WTC11 (cell line): ENCODE measurements around the gene RALBP1. TPM values are rescaled to one million over a fixed set of nuclear protein-coding genes. Genes with fewer than 3 reads are reported as not detected.

ENCODE experiments used
- ATAC-seq: fragments of 200-7000 bp; cut with Tn5 transposase; 2 replicates; pipeline ENCODE4 v1.10.0; 2021; ENCODE audit warnings: mild to moderate bottlenecking, moderate library complexity
- CTCF ChIA-PET: fragments of 300-600 bp; sonication (Branson Sonifier 250); formaldehyde crosslinking; loops from one replicate; lab custom pipeline; 2021; ENCODE audit warnings: antibody characterized with exemption; lab: Charles Lee
- POLR2A ChIA-PET: fragments of 350-600 bp; sonication (Branson Sonifier 250); formaldehyde crosslinking; loops from one replicate; lab custom pipeline; 2021; ENCODE audit warnings: antibody characterized with exemption; lab: Charles Lee
- DNase-seq: peaks from one replicate; pipeline ENCODE4 v3.0.0; 2021; ENCODE audit warnings: low spot score
- H3K27ac Mint-ChIP-seq: 2 replicates; pipeline ENCODE4 v1.8.0; 2021; ENCODE audit warnings: mixed read lengths
- H3K27me3 Mint-ChIP-seq: 2 replicates; pipeline ENCODE4 v1.8.0; 2021; ENCODE audit warnings: low read depth, mild to moderate bottlenecking, moderate library complexity, mixed read lengths
- H3K36me3 Mint-ChIP-seq: 2 replicates; pipeline ENCODE4 v1.8.0; 2021; ENCODE audit warnings: mixed read lengths
- H3K4me1 Mint-ChIP-seq: 2 replicates; pipeline ENCODE4 v1.8.0; 2022; ENCODE audit warnings: mixed read lengths
- H3K4me3 Mint-ChIP-seq: 2 replicates; pipeline ENCODE4 v1.8.0; 2021; ENCODE audit warnings: mild to moderate bottlenecking, moderate library complexity, mixed read lengths
- H3K9me3 Mint-ChIP-seq: 2 replicates; pipeline ENCODE4 v1.8.0; 2021; ENCODE audit warnings: mixed read lengths
- AFF4 ChIP-seq: sonication (generic); formaldehyde crosslinking; IDR thresholded peaks from 2 replicates; pipeline ENCODE4 v1.8.1; 2023; ENCODE audit warnings: mild to moderate bottlenecking, missing genetic modification reagents, borderline replicate concordance
- ARID4B ChIP-seq: sonication (generic); formaldehyde crosslinking; IDR thresholded peaks from 2 replicates; pipeline ENCODE4 v1.8.0; 2023; ENCODE audit warnings: missing genetic modification reagents, mild to moderate bottlenecking, borderline replicate concordance
- ATF6 ChIP-seq: sonication (generic); formaldehyde crosslinking; IDR thresholded peaks from 2 replicates; pipeline ENCODE4 v1.8.1; 2023; ENCODE audit warnings: mild to moderate bottlenecking, missing genetic modification reagents
- CREB1 ChIP-seq: sonication (generic); formaldehyde crosslinking; IDR thresholded peaks from 2 replicates; pipeline ENCODE4 v1.8.0; 2023; ENCODE audit warnings: mild to moderate bottlenecking, missing genetic modification reagents
- E2F5 ChIP-seq: sonication (generic); formaldehyde crosslinking; IDR thresholded peaks from 2 replicates; pipeline ENCODE4 v1.8.1; 2022; ENCODE audit warnings: mild to moderate bottlenecking, moderate library complexity, missing genetic modification reagents
- FOXJ3 ChIP-seq: sonication (generic); formaldehyde crosslinking; IDR thresholded peaks from 2 replicates; pipeline ENCODE4 v1.9.0; 2021; ENCODE audit warnings: missing genetic modification reagents, mild to moderate bottlenecking, borderline replicate concordance
- GTF2I ChIP-seq: fragments of 250-450 bp; sonication (Bioruptor Pico); conservative IDR thresholded peaks from 2 replicates; pipeline ENCODE4 v1.4.0; 2021; ENCODE audit warnings: mild to moderate bottlenecking
- HMGXB4 ChIP-seq: sonication (generic); formaldehyde crosslinking; IDR thresholded peaks from 2 replicates; pipeline ENCODE4 v1.8.1; 2023; ENCODE audit warnings: mild to moderate bottlenecking, moderate library complexity, missing genetic modification reagents
- KAT7 ChIP-seq: sonication (generic); formaldehyde crosslinking; IDR thresholded peaks from 2 replicates; pipeline ENCODE4 v1.8.1; 2023; ENCODE audit warnings: missing genetic modification reagents, mild to moderate bottlenecking, borderline replicate concordance
- MAX ChIP-seq: sonication (generic); formaldehyde crosslinking; IDR thresholded peaks from 2 replicates; pipeline ENCODE4 v1.8.0; 2022; ENCODE audit warnings: mild to moderate bottlenecking, missing genetic modification reagents
- MYBL2 ChIP-seq: sonication (generic); formaldehyde crosslinking; IDR thresholded peaks from 2 replicates; pipeline ENCODE4 v1.8.1; 2023; ENCODE audit warnings: mild to moderate bottlenecking, moderate library complexity, missing genetic modification reagents
- NR3C1 ChIP-seq: sonication (generic); formaldehyde crosslinking; conservative IDR thresholded peaks from 2 replicates; pipeline ENCODE4 v1.8.1; 2023; ENCODE audit warnings: low read depth, mild to moderate bottlenecking, missing genetic modification reagents
- TEAD4 ChIP-seq: sonication (generic); formaldehyde crosslinking; IDR thresholded peaks from 2 replicates; pipeline ENCODE4 v1.8.0; 2022; ENCODE audit warnings: mild to moderate bottlenecking, missing genetic modification reagents
- USF2 ChIP-seq: sonication (generic); formaldehyde crosslinking; IDR thresholded peaks from 2 replicates; pipeline ENCODE4 v1.8.1; 2023; ENCODE audit warnings: mild to moderate bottlenecking, missing genetic modification reagents, moderate library complexity
- ZBTB21 ChIP-seq: sonication (generic); formaldehyde crosslinking; IDR thresholded peaks from 2 replicates; pipeline ENCODE4 v1.8.1; 2023; ENCODE audit warnings: mild to moderate bottlenecking, missing genetic modification reagents, borderline replicate concordance
- ZBTB43 ChIP-seq: sonication (generic); formaldehyde crosslinking; IDR thresholded peaks from 2 replicates; pipeline ENCODE4 v1.8.1; 2023; ENCODE audit warnings: mild to moderate bottlenecking, missing genetic modification reagents
- ZNF425 ChIP-seq: fragments of 250-450 bp; sonication (Bioruptor Pico); conservative IDR thresholded peaks from 2 replicates; pipeline ENCODE4 v1.9.0; 2021; ENCODE audit warnings: mild to moderate bottlenecking
- ZSCAN18 ChIP-seq: fragments of 250-450 bp; sonication (Bioruptor Pico); IDR thresholded peaks from 2 replicates; pipeline ENCODE4 v2.1.2; 2022; ENCODE audit warnings: mild to moderate bottlenecking, moderate library complexity
- total RNA-seq: library from RNA; stranded (reverse); gene quantifications from 3 replicates; pipeline ENCODE4 v1.2.3, GENCODE V29; 2021

RALBP1 gene
- total RNA-seq, 1 experiment from 2014 or later = 69.3 TPM

GRCh38 chr18:9520666-9521065, 45.4 kb downstream of the RALBP1 start:
- TF ChIP-seq MYBL2 (no peak), ATF6 (no peak), TEAD4 (CRISPR knock-in tag) (no peak), CREB1 (CRISPR knock-in tag) (no peak), E2F5 (CRISPR knock-in tag) (no peak), ZBTB43 (CRISPR knock-in tag) (no peak), MAX (no peak), ARID4B (CRISPR knock-in tag) (no peak), HMGXB4 (CRISPR knock-in tag) (no peak), ZBTB21 (CRISPR knock-in tag) (no peak), GTF2I (CRISPR knock-in tag) (no peak), AFF4 (CRISPR knock-in tag) (no peak), ZSCAN18 (CRISPR knock-in tag) (no peak), KAT7 (no peak), ZNF425 (CRISPR knock-in tag) (no peak), NR3C1 (CRISPR knock-in tag) (no peak), FOXJ3 (CRISPR knock-in tag) (no peak), USF2 (no peak)
- no peak for DNase-seq
- ChIA-PET POLR2A (no interaction called here), CTCF (no interaction called here)
- no peak overlapping the region for H3K4me3 Mint-ChIP-seq
- H3K4me1 Mint-ChIP-seq = no peaks in the 10 kb centered on the region
- H3K27me3 Mint-ChIP-seq = no peaks in the 10 kb centered on the region
- H3K9me3 Mint-ChIP-seq = 0 out of 2 replicates have a peak, but pooled peaks cover 3% of the 10 kb centered on the region
- H3K36me3 Mint-ChIP-seq = peaks cover 28% of the 10 kb centered on the region
- no peak overlapping the region for H3K27ac Mint-ChIP-seq
- no peak for ATAC-seq
